Suppressor macrophage treated with lipopolysaccharide for 4 hours (primary cell): Measurements from ENCODE around the gene GIMD1.
"Not testable (repeated sequence)": the region's sequence is repeated elsewhere in the genome, so short reads cannot be mapped to it uniquely, and the experiment has no call there.

ENCODE experiments used
- DNase-seq: peaks from one replicate; pipeline ENCODE4 v3.0.0-alpha.2; 2020

GIMD1 gene

GRCh38 chr4:106368678-106369077 is at the start of gene GIMD1:
TSS of gene GIMD1 (minus strand) at chr4:106368778. CDS start at chr4:106367435, 1,343 bp downstream.
- no peak for DNase-seq

- no peak for DNase-seq
These were observed 45.8 kb upstream of the GIMD1 start for GRCh38 chr4:106414366-106414765.

DNA sequence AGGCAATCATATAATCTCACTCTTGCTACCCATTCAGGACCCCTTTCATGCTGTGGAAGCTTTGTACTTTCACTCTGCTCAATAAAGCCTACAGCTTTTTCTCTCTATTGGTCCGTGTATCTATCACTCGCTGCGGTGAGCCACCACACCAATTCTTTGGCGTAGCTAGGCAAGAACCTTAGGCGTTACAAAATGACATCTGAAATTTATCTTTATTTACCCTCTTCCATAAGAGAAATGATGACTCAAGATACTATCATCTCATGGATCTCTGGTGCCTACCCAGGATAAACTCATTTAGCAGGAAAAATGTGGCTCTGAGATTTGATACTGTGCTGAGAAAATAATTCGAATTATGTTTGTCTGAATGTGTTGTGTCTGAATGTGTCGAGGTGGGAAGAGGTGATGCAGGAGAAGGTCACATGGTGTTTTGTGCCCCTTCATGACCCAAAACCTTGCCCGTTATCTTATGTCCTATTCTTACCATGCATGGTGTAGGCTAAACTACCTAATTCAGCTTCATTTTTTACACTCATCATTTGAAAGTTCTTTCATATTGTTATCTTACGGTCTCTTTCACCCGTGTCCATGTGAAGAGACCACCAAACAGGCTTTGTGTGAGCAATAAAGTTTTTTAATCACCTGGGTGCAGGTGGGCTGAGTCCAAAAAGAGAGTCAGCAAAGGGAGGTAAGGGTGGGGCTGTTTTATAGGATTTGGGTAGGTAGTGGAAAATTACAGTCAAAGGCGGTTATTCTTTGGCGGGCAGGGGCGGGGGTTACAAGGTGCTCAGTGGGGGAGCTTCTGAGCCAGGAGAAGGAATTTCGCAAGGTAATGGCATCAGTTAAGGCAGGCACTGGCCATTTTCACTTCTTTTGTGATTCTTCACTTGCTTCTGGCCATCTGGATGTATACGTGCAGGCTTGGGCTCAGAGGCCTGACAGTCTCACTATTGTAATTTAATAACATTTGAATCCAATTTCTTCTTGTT is 41.6 kb upstream of the GIMD1 start:
- no peak for DNase-seq

DNA sequence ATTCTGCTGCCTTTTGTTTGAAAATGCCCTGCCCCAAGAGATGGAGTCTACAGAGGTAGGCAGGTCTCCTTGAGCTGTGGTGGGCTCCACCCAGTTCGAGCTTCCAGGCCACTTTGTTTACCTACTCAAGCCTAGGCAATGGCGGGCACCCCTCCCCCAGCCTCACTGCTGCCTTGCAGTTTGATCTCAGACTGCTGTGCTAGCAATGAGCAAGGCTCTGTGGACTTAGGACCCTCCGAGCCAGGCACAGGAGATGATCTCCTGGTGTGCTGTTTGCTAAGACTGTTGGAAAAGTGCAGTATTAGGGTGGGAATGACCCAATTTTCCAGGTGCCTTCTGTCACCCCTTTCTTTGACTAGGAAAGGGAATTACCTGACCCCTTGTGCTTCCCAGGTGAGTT is 39.4 kb upstream of the GIMD1 start:
- DNase-seq, result not testable (repeated sequence)

DNA sequence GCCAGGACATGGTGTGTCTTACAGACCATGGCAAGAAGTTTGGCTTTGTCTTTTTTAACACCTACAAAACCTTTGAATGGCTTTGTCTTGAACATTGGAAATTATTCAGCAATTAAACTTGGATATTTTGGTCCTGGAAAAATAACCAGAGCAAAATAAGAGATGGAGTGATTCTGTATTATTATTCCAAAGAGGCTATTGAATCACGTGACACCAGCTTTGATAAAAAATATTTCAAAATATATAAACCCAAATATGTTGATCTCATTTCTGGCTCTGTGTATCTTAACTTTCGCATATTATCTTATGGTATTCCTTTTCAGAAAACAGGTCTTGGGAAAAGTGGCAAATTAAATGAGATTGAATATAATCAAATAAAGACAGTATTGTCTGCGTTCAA is 32.6 kb upstream of the GIMD1 start:
- no peak for DNase-seq

DNA sequence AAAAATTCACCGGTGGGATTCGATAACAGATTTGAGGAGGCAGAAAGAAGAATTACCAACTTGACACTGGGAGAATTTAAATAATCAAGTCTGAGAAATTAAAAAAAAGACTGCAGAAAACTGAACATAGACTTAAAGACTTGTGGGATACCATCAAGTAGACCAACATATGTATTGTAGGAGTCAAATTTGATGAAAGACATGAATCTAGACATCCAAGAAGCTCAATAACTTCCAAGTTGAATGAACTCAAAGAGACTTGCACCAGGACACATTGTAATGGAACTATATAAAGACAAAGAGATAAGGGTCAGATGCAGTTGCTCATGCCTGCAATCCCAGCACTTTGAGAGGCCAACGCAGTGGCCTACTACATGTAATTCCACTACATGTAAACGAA is 30.3 kb upstream of the GIMD1 start:
- DNase-seq, result not testable (repeated sequence)

DNA sequence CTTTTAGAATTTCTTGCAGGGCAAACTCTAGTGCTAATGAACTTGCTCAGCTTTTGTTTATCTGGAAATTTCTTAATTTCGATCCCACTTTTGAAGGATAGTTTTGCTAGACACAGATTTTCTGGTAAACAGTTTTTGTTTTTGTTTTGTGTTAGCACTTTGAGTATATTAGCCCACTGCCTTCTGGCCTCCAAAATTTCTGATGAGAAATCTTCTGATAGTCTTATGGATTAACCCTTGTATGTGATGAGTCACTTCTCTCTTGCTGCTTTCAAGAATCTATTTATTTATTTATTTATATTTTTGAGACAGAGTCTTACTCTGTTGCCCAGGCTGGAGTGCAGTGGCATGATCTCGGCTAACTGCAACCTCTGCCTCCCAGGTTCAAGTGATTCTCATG is 27.0 kb upstream of the GIMD1 start:
- no peak for DNase-seq

DNA sequence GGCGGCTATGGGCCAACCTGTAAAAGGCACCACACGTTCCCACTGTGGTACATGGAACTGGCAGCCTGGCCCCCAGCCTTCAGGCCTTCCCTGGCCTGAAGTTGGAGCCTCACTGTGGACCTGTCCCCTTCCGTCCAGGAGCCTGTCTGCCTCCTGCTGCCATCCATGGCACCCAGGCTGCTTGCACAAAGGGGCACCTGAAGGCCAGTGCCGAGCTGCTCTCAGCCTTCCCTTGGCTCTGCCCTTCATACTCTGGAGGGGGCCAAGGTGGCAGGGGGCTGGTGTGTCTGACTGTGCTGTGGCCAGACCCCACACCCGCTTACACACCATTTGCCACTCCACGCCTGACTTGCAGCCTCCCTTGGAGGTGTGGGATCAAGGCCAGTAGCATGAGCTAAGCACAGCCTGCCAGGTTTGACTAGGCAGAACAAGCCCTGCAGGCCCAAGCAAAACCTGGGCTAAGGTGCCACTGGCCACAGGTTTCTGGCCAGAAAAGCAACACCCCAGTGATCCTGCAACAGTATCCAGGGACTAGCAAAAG is 17.3 kb upstream of the GIMD1 start:
- DNase-seq, result no peak

DNA sequence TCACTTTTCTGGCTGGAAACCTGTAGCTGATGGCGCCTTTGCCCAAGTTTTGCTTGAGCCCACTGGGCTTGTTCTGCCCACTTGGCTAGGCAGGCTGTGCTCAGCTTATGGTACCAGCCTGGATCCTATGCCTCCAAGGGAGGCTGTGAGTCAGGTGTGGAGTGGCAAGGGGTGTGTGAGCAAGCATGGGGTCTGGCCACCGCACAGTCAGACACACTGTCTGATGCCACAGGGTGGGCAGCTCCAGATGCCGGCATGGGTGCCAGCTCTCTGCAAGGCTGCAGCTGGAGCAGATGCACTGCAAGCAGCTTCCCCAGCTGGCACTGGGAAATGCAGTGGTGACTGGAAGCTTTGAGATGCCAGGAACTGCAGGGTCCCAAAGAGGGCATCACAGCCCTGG is 16.3 kb upstream of the GIMD1 start:
- DNase-seq, result no peak

GRCh38 chr4:106380179-106380578 is 11.6 kb upstream of the GIMD1 start:
- no peak for DNase-seq

DNA sequence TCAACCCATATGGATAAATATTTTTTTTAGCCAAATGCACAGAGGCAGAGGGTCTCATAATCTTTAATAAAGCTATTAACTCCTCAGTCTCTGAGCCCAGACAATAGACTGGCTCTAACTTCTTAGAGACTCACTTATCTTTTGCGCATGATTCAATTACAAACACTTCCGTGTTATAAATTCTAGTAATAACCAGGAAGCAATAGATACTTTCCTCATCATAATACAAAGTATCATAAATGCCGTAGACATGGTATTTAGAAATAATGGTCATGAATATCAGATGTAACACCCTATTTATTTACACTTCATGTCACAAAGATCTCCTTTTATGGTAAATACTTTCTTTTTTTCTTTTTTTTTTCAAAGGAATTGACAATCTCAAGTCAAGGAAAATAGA is 4.4 kb upstream of the GIMD1 start:
- DNase-seq, result no peak

DNA sequence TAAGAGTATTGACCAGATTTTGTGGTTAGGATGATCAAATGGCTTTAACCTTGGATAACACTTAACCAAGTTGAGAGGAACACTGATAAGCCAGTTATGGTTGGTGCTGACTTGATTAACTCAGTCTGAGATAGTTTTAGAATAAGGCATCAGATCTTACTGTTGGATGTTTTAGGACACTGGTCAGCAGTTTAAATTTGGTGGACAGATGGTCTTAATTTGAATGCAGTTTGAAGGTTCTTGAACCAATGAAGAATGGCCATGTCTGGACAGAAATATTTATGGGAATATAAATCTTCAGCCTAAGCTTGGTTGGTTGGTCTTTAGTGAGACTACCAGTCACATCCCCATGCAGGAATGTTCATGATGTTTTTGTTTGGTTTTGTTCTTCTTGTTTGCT is 2.6 kb upstream of the GIMD1 start:
- DNase-seq, result no peak

DNA sequence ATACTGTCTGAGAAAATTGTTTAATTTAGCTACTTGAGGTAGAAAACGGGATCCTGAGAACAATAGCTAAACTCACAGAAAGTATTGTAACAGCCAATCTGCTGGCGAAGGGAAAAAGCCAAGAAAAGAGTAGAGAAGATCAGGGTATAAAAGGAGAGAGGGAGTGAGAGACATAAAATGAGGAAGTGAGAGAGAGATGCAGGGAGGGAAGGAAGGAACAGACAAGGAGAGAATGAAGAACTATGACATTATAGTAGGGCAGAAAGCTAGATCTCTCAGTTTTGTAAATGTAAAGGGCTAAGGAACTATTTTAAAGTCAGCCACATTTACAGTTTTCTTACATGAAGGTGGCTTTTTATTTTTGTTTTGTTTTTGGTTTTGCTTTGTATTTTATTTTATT is 1.6 kb upstream of the GIMD1 start:
- no peak for DNase-seq

DNA sequence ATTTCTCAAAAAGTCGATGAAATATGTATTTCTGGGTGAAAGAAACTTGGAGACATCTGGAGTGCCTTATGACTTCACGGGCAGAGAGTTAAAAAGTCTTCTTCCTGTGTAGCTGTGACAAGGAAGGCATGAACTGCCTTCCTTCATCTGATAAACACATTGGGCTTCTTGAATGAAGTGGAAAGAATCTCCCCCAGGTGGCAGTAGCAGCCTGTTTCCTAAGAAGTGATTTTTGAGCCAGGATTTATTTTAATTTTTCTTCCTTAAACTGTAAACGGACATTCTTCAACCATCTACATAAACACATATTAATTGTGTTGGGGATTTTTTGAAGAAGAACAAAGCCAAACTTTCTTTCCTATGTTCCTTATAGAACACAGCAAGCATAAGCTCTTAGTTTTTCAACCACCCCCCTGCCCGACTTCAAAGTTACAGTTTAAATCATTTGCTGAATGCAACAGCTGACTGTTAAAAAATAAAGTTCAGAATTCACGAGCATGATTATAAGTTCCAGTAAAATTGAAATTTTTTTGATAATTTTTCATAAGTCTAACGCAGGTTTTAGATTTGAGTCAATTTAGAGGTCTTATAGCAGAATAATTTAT is 980 bp upstream of the GIMD1 start:
- peak; percentile 52 for DNase-seq

- DNase-seq, result no peak
These were observed 1.5 kb downstream of the GIMD1 start for GRCh38 chr4:106367072-106367471.

GRCh38 chr4:106366026-106366425 is 2.6 kb downstream of the GIMD1 start:
- DNase-seq, result no peak

GRCh38 chr4:106365613-106366012 is 3.0 kb downstream of the GIMD1 start:
- peak; percentile 73 for DNase-seq

DNA sequence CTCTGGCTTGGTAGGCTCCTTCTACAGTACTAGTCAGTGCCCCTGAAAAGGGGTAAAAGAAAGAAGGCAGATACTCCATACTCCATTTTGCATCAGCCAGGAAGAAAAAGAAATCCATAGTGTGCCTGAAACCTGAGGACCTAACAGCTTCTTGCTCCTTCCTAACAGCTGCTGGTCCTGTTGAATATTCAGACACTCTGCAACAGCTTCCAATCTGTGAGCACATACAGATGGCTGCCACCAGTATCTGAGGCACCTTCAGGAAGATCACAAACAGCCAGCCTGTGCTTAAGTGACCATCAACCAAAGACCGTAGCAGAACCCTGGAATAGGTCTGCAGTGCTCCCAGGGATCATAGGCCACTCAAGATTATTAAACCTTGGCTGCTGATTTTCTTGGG is 4.3 kb downstream of the GIMD1 start:
- no peak for DNase-seq

DNA sequence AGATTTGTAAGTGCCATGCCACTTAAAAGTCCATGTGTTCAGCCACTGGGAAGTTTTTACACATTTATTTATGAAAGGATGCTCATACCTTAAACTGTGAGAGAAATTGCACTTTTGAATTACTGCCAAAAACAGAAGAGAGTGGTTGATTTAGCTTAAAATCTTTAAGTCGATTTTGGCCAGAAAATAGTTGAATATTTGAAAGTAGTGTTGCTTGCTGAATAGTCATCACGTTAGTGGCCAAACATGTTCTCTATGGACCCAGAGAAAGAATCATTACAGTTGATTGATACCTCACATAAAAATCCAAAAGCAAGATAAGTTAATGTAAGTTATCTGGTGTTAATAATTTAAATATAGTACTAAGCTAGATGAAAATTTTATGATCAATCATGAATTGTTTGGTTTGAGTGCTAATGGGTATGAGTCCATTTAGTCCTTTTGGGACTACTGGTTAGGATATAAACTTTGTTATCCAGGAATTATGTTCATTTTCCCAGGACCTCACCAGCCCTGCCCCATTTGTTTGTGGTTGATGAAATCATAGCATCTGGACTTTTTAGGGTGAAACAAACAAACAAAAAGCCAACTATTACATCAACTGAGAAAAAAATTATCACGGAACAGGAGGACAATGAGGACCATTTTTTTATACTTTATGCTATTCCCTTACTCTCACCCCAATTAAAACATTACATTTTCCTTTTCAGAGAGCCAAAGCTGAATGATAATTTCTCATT is 6.3 kb downstream of the GIMD1 start:
- DNase-seq, result no peak

DNA sequence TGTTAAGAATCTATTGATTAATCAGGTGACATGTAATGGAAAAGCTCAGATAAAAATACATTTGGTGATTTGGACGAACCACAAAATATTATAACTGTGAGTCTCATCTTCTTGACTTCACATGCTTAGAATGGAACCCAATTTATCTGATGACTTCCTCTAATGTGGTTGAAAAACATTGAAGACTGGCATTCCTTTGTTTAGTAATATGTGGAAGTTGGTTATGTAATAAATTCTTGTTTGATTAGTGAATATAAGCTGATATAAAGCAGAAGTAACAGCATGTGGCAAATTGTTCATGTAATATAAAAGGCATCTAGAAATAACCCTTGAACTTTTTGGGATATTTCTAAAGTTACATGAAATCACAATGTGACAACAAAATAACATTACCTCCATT is 9.7 kb downstream of the GIMD1 start:
- peak; percentile 30 for DNase-seq

GRCh38 chr4:106355193-106355592 is 13.4 kb downstream of the GIMD1 start:
- DNase-seq, result no peak

- no peak for DNase-seq
These were observed 14.8 kb downstream of the GIMD1 start for GRCh38 chr4:106353786-106354185.

- DNase-seq, result no peak
These were observed 17.6 kb downstream of the GIMD1 start for GRCh38 chr4:106351016-106351415.
